HG02610 (cell line): ENCODE measurements around the gene SLC15A1.
"Not testable (repeated sequence)": the region's sequence is repeated elsewhere in the genome, so short reads cannot be mapped to it uniquely, and the experiment has no call there.

Experiments used
- ATAC-seq: cut with Tn5 transposase; IDR thresholded peaks from one replicate; pipeline ENCODE4 v1.9.1; 2021; ENCODE audit warnings: mild to moderate bottlenecking, moderate library complexity; ENCODE audit not compliant: unreplicated experiment

SLC15A1 gene

GRCh38 chr13:98755116-98755515 lies 2.6 kb upstream of the SLC15A1 start:
- no peak for ATAC-seq

DNA sequence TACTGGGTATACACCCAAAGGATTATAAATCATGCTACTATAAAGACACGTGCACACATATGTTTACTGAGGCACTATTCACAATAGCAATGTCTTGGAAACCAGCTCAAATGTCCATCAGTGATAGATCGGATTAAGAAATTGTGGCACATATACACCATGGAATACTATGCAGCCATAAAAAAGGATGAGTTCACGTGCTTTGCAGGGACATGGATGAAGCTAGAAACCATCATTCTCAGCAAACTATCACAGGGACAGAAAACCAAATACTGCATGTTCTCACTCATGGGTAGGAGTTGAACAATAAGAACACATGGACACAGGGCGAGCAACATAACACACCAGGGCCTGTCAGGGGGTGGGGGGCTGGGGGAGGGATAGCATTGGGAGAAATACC lies 2.0 kb upstream of the SLC15A1 start:
- not testable (repeated sequence) for ATAC-seq

DNA sequence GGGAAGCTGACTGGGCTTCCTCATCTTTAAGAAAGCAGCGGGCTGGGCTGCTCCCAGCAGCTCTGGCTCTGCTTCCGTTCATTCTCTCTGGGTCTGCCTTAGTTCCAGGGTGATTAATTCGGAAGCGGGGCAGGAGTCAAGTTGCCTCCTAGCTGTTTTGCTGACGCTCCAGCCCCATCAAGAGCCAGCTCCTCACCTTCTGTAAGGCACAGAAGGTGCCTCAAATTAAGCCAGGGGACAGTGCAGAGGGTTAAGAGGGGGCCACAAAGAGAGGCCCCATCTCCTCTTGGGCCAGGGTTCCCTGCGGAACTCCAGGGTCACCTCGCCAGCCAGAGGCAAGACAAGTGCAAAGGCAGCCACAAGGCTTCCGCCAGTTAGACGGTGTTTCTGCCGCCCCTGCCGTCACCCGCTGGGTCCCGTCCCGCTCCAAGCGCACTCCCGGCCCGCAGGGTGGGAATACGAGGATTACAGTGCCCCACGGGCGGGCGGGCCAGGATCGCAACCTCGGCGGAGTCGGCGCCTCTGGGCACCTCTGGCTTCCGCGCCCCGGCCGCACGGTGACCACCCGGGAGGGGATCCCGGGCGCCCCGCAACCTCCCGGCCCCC lies 508 bp downstream of the SLC15A1 start:
- ATAC-seq, result no peak

DNA sequence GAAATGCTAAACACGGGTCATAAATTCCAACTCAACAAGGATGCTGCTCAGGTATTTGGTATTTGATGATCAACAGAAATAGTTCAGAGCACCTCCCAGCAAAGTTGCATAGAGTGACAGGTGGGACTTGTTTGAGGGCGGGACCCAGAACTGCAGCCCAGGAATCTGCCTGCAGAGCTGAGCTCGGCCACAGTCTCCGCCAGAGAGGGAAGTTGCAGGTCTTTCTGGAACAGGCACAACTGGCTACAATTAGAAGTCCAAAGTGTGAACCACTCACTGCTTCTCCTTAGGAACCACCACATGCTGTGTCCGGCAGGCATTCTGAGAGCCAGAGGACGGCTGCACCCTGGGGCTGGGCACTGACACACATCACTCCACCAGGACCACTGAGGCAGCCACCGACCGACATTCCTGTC lies 1.1 kb downstream of the SLC15A1 start:
- ATAC-seq, result no peak

DNA sequence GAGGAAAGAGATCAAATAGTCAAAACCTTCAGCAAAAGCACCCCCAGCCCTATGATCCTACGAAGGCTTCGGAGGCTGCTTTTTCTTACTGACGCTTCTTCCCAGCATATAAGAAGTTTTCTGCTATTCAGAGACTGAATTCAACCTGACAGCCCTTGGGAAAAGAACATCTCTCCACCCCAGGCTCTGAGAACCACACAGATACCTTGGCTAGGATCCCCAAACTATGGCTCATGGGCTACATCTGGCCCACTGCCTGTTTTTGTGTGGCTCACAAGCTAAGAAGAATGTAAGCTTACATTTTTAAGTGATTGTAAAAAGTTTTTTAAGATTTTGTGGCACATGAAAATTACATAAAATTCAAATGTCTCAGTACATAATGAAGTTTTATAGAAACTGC lies 3.0 kb downstream of the SLC15A1 start:
- ATAC-seq, result no peak

DNA sequence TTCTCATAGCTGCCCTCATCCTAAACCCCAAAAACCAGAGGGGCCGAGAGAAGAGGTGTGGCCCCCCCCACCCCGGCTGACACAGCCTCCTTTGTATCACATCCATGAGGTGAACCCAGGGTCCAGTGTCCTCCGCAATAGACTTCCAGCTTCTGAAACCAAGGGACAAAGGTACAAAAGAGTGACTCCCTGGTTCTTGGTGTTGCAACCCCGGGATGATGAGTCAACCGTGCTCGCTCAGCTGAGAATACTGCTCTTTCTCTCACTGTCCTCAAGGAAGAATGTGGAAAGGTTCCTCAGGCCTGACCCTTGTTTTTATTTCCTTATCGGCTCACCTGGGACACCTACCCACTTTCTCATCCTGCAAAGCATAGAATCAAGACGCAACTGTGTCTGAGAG lies 5.5 kb downstream of the SLC15A1 start:
- ATAC-seq, result no peak

DNA sequence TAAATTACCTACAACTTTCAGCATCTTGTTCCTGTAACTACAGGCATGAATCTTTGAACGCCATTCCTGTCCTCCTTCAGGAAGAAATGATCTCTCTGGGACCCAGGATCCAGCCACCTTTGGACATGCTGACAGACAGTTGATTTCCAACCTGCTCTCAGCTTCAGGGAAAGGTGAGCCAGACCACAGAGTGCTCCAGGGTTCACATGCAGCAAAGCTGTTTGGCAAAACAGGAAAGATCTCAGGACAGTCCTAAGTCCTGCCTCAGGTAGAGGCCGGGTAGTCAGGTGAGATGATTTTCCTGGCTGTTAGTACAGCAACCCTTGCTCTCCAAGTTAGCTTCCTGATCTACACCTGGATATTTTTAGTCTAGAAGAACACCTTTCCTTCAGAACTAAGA lies 9.1 kb downstream of the SLC15A1 start:
- ATAC-seq, result no peak

- no peak for ATAC-seq
Observed at GRCh38 chr13:98742961-98743360, 9.5 kb downstream of the SLC15A1 start.

GRCh38 chr13:98741741-98742435 lies 10.6 kb downstream of the SLC15A1 start:
- no peak for ATAC-seq

DNA sequence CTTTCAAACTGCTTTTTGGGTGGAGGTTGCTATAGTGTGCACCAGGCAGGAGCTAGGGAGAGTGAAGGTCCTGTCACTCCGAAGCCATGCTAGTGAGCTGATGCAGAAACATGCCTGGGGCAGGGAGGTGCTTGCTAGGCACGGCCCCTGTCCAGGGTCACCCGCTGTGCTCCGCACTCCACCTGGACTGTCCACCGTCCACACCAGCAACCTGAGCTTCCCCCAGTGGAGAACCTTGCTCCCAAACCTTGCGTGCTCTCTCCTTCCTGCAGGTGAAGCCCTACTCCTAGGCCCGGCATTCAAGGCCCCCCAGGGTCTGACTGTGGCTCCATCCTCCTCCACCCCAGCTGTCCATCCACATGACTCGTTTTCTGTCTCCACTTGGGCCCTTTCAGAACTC lies 12.3 kb downstream of the SLC15A1 start:
- ATAC-seq, result no peak

GRCh38 chr13:98738993-98739392 lies 13.5 kb downstream of the SLC15A1 start:
- no peak for ATAC-seq

GRCh38 chr13:98738213-98738612 lies 14.3 kb downstream of the SLC15A1 start:
- ATAC-seq, result no peak

DNA sequence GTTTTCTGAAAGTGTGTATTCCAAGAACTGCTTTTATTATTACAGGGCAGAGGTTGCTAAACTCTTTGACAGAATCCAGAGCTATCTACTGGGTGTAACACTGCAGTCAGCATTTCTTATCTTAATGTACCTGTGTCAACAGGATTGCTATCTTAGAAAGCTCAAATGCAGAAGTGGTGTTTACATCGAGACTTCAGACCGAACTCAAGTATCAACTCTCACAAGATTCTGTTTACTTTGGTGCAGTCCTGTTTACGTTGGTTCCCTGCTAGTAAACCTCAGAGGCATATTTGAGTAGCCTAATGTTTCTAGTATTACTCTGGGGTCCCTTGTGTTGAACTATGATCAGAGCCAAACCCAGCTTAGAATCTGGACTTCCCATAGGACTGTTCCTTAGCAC lies 20.5 kb downstream of the SLC15A1 start:
- no peak for ATAC-seq

- no peak for ATAC-seq
Observed at GRCh38 chr13:98731038-98731437, 21.4 kb downstream of the SLC15A1 start.

DNA sequence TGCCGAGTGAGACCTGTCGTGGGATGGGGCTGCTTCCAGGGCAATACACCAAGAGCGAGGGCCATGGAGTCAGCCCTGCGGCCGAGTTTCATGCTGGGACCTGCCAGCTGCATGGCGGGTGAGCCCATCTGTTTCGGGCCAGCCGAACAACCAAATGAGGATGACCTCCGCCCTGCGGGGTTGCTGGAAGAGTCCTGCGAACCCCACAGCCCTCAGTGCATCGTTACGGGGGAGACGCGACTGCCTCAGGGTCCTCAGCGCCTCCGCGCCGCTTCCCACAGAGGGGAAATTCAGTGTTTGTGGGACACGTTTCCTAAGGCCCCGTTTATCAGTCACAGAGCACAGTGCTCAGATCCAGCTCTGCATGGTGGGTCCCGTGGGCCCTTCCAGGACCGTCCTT lies 22.0 kb downstream of the SLC15A1 start:
- no peak for ATAC-seq

DNA sequence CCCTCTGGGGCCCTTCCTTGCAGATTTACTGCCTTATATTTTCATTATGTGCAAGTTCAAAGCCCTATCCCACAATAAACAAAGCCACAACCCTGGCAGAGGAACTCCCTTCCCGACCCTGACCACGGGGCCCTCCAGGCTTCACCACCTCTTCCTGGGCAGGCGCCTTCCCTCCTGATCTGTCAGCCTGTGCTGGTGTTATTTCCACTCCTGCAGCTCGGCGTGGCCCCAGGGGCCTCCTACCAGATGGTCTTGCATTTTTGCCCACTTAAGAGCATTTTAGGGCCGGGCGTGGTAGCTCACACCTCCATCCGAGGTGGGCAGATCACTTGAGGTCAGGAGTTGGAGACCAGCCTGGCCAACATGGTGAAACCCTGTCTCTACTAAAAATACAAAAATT lies 22.8 kb downstream of the SLC15A1 start:
- ATAC-seq, result no peak

GRCh38 chr13:98722958-98723357 lies 29.5 kb downstream of the SLC15A1 start:
- no peak for ATAC-seq

- ATAC-seq, result no peak
Observed at GRCh38 chr13:98721825-98722510, 30.5 kb downstream of the SLC15A1 start.

GRCh38 chr13:98719527-98720250 lies 32.8 kb downstream of the SLC15A1 start:
- ATAC-seq, result no peak

DNA sequence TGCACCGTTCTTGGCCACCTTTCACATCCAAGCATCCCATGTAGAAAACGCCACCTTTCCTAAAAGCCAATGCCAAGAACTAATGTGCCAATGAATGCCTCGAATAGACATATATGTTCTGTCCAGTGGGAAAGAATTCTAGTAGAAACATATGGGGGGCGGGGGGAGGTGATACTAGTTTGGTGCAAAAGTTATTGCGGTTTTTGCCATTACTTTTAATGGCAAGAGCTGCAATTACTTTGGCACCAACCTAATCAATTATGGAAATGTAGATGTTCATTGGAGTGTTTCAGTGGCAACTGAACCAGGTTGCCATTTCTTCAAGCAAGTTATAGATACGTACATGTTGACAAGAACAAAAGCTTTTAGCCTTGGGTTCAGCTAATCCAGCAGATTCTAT lies 34.6 kb downstream of the SLC15A1 start:
- ATAC-seq, result no peak

GRCh38 chr13:98717256-98717655 lies 35.2 kb downstream of the SLC15A1 start:
- ATAC-seq, result no peak

GRCh38 chr13:98710521-98710920 lies 42.0 kb downstream of the SLC15A1 start:
- no peak for ATAC-seq
